GM03348 (cell line): ENCODE results near the gene CNOT8.
"Not testable (repeated sequence)": the region's sequence is repeated elsewhere in the genome, so short reads cannot be mapped to it uniquely, and the experiment has no call there.

ENCODE experiments used
- DNase-seq: peaks from one replicate; pipeline ENCODE4 v3.0.0; 2012; ENCODE audit warnings: low spot score

The CNOT8 gene

GRCh38 chr5:154865466-154866184 is 7.2 kb downstream of the CNOT8 start:
- no peak for DNase-seq

GRCh38 chr5:154866841-154867240 is 8.4 kb downstream of the CNOT8 start:
- DNase-seq = no peak

GRCh38 chr5:154868702-154869101 is 10.3 kb downstream of the CNOT8 start:
- no peak for DNase-seq

GRCh38 chr5:154871734-154872133 is 13.3 kb downstream of the CNOT8 start:
- no peak for DNase-seq

GRCh38 chr5:154873791-154874331 is 15.4 kb downstream of the CNOT8 start:
- no peak for DNase-seq

- DNase-seq = no peak
These were observed 20.4 kb downstream of the CNOT8 start for GRCh38 chr5:154878642-154879335.

GRCh38 chr5:154881986-154882385 is 23.6 kb downstream of the CNOT8 start:
- no peak for DNase-seq

- no peak for DNase-seq
These were observed 26.0 kb downstream of the CNOT8 start for GRCh38 chr5:154884424-154884823.

- no peak for DNase-seq
These were observed 27.0 kb downstream of the CNOT8 start for GRCh38 chr5:154885439-154885838.

- DNase-seq = no peak
These were observed 33.9 kb downstream of the CNOT8 start for GRCh38 chr5:154892369-154892771.

- DNase-seq = no peak
These were observed 35.0 kb downstream of the CNOT8 start for GRCh38 chr5:154893381-154893780.

- DNase-seq = no peak
These were observed 37.5 kb downstream of the CNOT8 start for GRCh38 chr5:154895606-154896561.

- DNase-seq = no peak
These were observed 38.2 kb downstream of the CNOT8 start for GRCh38 chr5:154896562-154897165.

GRCh38 chr5:154898210-154898609 is 39.8 kb downstream of the CNOT8 start:
- DNase-seq = no peak

GRCh38 chr5:154899151-154899816 is 40.9 kb downstream of the CNOT8 start:
- DNase-seq = no peak

- DNase-seq = no peak
These were observed 41.6 kb downstream of the CNOT8 start for GRCh38 chr5:154900066-154900465.

- DNase-seq = peak; percentile 16
These were observed 42.8 kb downstream of the CNOT8 start for GRCh38 chr5:154901276-154901675.

GRCh38 chr5:154901913-154902312 is 43.5 kb downstream of the CNOT8 start:
- DNase-seq = no peak

- DNase-seq = not testable (repeated sequence)
These were observed 47.2 kb downstream of the CNOT8 start for GRCh38 chr5:154905601-154906000.

GRCh38 chr5:154916874-154917273 is 58.4 kb downstream of the CNOT8 start:
- DNase-seq = no peak

- DNase-seq = no peak
These were observed 59.3 kb downstream of the CNOT8 start for GRCh38 chr5:154917757-154918156.
